ENCODE measurements around the gene KIAA0319L.
A peak's percentile ranks its signal among the peaks of the same experiment; 100 is the strongest.

Gene KIAA0319L

GRCh38 chr1:35535243-35535642 is 22.0 kb downstream of the KIAA0319L start:
- DNase-seq = no peak

- no peak for DNase-seq
Measured at GRCh38 chr1:35533586-35533985, 23.6 kb downstream of the KIAA0319L start.

GRCh38 chr1:35532497-35533223 is 24.5 kb downstream of the KIAA0319L start:
- no peak for DNase-seq

GRCh38 chr1:35531368-35531767 is 25.8 kb downstream of the KIAA0319L start:
- no peak for DNase-seq

GRCh38 chr1:35530946-35531345 is 26.3 kb downstream of the KIAA0319L start:
- DNase-seq = no peak

GRCh38 chr1:35530168-35530567 is 27.0 kb downstream of the KIAA0319L start:
- DNase-seq = no peak

GRCh38 chr1:35524106-35524505 is 33.1 kb downstream of the KIAA0319L start:
- no peak for DNase-seq

- no peak for DNase-seq
Measured at GRCh38 chr1:35519432-35519831, 37.8 kb downstream of the KIAA0319L start.

- no peak for DNase-seq
Measured at GRCh38 chr1:35518183-35518582, 39.0 kb downstream of the KIAA0319L start.

GRCh38 chr1:35511305-35511704 is 45.9 kb downstream of the KIAA0319L start:
- no peak for DNase-seq

GRCh38 chr1:35509558-35509957 is 47.6 kb downstream of the KIAA0319L start:
- DNase-seq = no peak

GRCh38 chr1:35507947-35508346 is 49.3 kb downstream of the KIAA0319L start:
- DNase-seq = no peak

GRCh38 chr1:35506960-35507912 is 50.0 kb downstream of the KIAA0319L start:
- DNase-seq = peak; percentile 17

- peak; percentile 90 for DNase-seq
Measured at GRCh38 chr1:35505911-35506798, 51.0 kb downstream of the KIAA0319L start.

GRCh38 chr1:35502242-35502641 is 55.0 kb downstream of the KIAA0319L start:
- no peak for DNase-seq

- no peak for DNase-seq
Measured at GRCh38 chr1:35500439-35500838, 56.8 kb downstream of the KIAA0319L start.

- DNase-seq = peak; percentile 46
Measured at GRCh38 chr1:35499652-35500176, 57.5 kb downstream of the KIAA0319L start.

- DNase-seq = no peak
Measured at GRCh38 chr1:35499231-35499630, 58.0 kb downstream of the KIAA0319L start.

- DNase-seq = no peak
Measured at GRCh38 chr1:35497571-35497970, 59.6 kb downstream of the KIAA0319L start.

GRCh38 chr1:35490250-35490649 is 67.0 kb downstream of the KIAA0319L start:
- DNase-seq = no peak

- DNase-seq = no peak
Measured at GRCh38 chr1:35488336-35488735, 68.9 kb downstream of the KIAA0319L start.

- DNase-seq = no peak
Measured at GRCh38 chr1:35486858-35487408, 70.3 kb downstream of the KIAA0319L start.
